ENCODE data around the gene TNFSF13B.
A peak's percentile ranks its signal among the peaks of the same experiment; 100 is the strongest.
"Not testable (repeated sequence)": the region's sequence is repeated elsewhere in the genome, so short reads cannot be mapped to it uniquely, and the experiment has no call there.

The TNFSF13B gene

GRCh38 chr13:108283110-108283509, 13.6 kb downstream of the TNFSF13B start:
- no peak for DNase-seq

- DNase-seq, result no peak
Measured at GRCh38 chr13:108288741-108289140, 19.2 kb downstream of the TNFSF13B start.

GRCh38 chr13:108289819-108290218, 20.3 kb downstream of the TNFSF13B start:
- DNase-seq, result no peak

- no peak for DNase-seq
Measured at GRCh38 chr13:108297114-108297513, 27.6 kb downstream of the TNFSF13B start.

- peak; percentile 11 for DNase-seq
Measured at GRCh38 chr13:108302279-108302678, 32.8 kb downstream of the TNFSF13B start.

- DNase-seq, result no peak
Measured at GRCh38 chr13:108304170-108305016, 34.9 kb downstream of the TNFSF13B start.

- DNase-seq, result no peak
Measured at GRCh38 chr13:108305655-108306054, 36.1 kb downstream of the TNFSF13B start.

- no peak for DNase-seq
Measured at GRCh38 chr13:108306860-108307259, 37.3 kb downstream of the TNFSF13B start.

- DNase-seq, result not testable (repeated sequence)
Measured at GRCh38 chr13:108311596-108311995, 42.1 kb downstream of the TNFSF13B start.

- DNase-seq, result no peak
Measured at GRCh38 chr13:108313382-108313781, 43.9 kb downstream of the TNFSF13B start.

- DNase-seq, result no peak
Measured at GRCh38 chr13:108315273-108315672, 45.8 kb downstream of the TNFSF13B start.

- DNase-seq, result no peak
Measured at GRCh38 chr13:108315991-108316390, 46.5 kb downstream of the TNFSF13B start.

GRCh38 chr13:108316413-108316812, 46.9 kb downstream of the TNFSF13B start:
- DNase-seq, result no peak

- DNase-seq, result peak; percentile 34
Measured at GRCh38 chr13:108322206-108322824, 52.8 kb downstream of the TNFSF13B start.

GRCh38 chr13:108323031-108323430, 53.5 kb downstream of the TNFSF13B start:
- no peak for DNase-seq

- DNase-seq, result no peak
Measured at GRCh38 chr13:108325863-108326262, 56.3 kb downstream of the TNFSF13B start.

GRCh38 chr13:108326309-108326708, 56.8 kb downstream of the TNFSF13B start:
- DNase-seq, result no peak

GRCh38 chr13:108328848-108329247, 59.3 kb downstream of the TNFSF13B start:
- DNase-seq, result no peak

- DNase-seq, result no peak
Measured at GRCh38 chr13:108332791-108333190, 63.3 kb downstream of the TNFSF13B start.

- DNase-seq, result peak; percentile 9
Measured at GRCh38 chr13:108342369-108343289, 73.1 kb downstream of the TNFSF13B start.

- DNase-seq, result no peak
Measured at GRCh38 chr13:108345016-108345415, 75.5 kb downstream of the TNFSF13B start.

- no peak for DNase-seq
Measured at GRCh38 chr13:108346376-108346775, 76.9 kb downstream of the TNFSF13B start.

GRCh38 chr13:108349269-108349668, 79.8 kb downstream of the TNFSF13B start:
- no peak for DNase-seq
